Esophagus muscularis mucosa (tissue), 3 donors: ENCODE results near the gene PTPRN2.

Experiments used
- POLR2A ChIP-seq: fragments of 450-650 bp; IDR thresholded peaks from one replicate; pipeline ENCODE4 v1.6.1; 2017; ENCODE audit warnings: antibody characterized with exemption, moderate library complexity, mild to moderate bottlenecking, low read depth
- POLR2AphosphoS5 ChIP-seq, 2 donors: sonication (generic); formaldehyde crosslinking; IDR thresholded peaks; one replicate each; pipeline ENCODE4 v1.6.1; 2017; ENCODE audit warnings: antibody characterized with exemption in 2 of 2
- TF ChIP-seq, protein P1 (sequence below), 3 experiments: fragments of 200-600 bp in 2 of 3; fragments of 450-650 bp in 1 of 3; sonication (generic) in 2 of 3; IDR thresholded peaks; one replicate each; pipeline ENCODE4 v1.5.1; 2017 to 2019; ENCODE audit warnings: antibody characterized with exemption in 3 of 3, mild to moderate bottlenecking in 2 of 3, moderate library complexity in 1 of 3

DNA sequence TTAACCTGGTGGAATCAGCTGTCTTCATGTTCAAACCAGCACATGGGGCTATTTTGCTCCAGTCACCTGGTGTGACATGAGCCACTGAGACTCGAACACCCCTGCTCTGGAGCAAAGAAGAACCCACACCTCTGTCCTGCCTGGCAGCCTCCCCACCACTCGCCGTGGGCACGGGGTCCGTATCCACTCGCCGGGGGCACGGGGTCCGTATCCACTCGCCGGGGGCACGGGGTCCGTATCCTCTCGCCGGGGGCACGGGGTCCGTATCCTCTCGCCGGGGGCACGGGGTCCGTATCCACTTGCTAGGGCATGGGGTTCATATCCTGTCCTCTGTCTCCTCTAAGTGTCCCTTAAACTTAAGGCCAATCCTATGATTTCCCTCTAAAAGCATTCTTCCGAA lies 558.7 kb downstream of the PTPRN2 start:
- TF ChIP-seq, protein P1, sequence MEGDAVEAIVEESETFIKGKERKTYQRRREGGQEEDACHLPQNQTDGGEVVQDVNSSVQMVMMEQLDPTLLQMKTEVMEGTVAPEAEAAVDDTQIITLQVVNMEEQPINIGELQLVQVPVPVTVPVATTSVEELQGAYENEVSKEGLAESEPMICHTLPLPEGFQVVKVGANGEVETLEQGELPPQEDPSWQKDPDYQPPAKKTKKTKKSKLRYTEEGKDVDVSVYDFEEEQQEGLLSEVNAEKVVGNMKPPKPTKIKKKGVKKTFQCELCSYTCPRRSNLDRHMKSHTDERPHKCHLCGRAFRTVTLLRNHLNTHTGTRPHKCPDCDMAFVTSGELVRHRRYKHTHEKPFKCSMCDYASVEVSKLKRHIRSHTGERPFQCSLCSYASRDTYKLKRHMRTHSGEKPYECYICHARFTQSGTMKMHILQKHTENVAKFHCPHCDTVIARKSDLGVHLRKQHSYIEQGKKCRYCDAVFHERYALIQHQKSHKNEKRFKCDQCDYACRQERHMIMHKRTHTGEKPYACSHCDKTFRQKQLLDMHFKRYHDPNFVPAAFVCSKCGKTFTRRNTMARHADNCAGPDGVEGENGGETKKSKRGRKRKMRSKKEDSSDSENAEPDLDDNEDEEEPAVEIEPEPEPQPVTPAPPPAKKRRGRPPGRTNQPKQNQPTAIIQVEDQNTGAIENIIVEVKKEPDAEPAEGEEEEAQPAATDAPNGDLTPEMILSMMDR (IDR thresholded peaks at IDR 0.05): no peak
- TF ChIP-seq POLR2A (no peak), POLR2AphosphoS5 (IDR thresholded peaks at IDR 0.05) (no peak)
